Measurements from ENCODE around the gene APC2. TPM values are rescaled to one million over a fixed set of nuclear protein-coding genes. Genes with fewer than 3 reads are reported as not detected.

APC2 gene
- total RNA-seq, 1 donor from 2014 or later: 0.15 TPM

DNA sequence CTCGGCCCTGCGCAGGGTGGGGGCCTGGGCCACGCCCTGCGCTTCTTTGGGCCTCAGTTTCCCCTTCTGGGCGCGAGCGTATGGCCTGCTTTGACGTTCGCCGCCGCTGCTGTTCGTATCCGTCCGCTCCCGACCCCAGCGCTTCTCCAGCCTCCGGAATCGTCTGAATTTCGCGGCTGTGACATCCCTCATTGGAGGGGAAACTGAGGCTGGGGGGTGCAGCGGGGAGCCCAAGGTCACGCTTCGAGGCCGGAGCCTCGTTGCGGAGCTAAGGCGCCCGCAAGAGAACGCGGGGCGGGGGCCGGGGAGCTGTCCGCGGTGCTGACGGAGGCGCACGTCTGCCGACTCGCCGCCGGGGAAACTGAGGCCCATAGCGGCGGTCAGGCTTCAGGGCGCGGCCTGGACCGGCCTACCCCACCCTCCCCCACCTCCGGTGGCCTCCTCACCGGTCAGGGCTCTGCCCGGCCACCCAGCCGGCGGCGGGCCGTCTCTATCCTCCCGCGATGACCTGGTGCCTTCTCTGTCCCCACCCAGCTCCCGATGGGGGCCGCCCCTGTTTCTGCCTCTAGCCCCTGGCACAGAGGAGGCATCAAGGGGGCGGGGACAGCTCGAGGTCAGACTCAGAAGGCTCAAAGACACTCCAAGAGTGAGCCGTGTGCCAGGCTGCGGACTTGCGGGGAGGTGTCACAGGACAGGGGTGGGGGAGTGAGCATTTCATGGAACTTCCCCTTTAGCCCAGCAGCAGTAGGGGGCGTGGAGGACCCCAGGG is 3.0 kb upstream of the APC2 start:
- intact Hi-C loops (cut with micrococcal nuclease): no loop called here

- intact Hi-C loops (cut with micrococcal nuclease): no loop called here
These were observed 2.4 kb upstream of the APC2 start for GRCh38 chr19:1447504-1447903.

GRCh38 chr19:1447944-1448343 is 2.0 kb upstream of the APC2 start:
- intact Hi-C loops (cut with micrococcal nuclease): no loop called here

DNA sequence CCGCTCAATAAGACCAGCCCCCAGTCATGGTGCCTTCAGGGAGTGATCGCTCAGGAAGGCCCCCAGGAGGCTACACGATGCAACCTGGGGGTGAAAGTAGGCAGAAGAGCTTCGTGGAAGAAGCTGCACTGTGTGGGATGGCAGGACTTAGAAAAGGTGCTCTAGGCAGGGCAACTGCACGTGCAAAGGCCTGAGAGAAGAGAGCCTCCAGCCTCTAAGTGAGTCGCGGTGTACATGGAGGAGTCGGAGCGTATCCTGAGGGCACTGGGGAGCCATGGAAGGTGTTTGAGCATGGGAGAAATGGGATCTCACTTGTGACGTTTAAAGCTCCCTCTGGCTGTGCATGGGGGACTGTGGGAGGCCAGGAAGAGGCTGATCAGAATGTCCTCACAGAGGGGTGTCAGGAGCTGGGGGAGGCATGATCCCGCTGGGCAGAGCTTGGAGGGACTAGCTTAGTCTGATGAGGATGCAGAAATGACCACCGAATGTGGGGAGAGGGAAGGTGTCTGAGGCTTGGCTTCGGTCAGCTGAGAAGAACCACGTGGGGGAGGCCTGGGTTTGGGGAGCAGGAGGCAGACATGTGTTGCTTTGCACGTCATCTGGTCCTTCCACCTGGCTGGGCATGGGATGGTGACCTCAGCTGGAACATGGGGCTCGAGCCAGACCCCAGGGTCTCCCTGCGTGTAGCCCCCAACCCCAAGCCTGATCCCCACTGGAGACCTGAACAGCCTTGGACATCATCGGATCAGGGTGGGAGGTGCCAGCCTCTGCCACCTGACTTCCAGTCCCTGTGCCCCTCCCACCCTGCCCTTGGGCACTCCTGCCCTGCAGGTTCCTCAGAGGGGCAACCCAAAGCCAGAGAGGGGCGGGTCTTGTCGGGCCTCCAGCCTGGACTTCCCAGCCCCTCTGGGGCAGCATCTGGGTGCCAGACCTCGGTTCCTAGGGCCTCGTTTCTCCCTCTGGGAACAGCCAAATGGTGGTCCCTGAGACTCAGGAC is 1.1 kb downstream of the APC2 start:
- intact Hi-C loops (cut with micrococcal nuclease): no loop called here

- intact Hi-C loops (cut with micrococcal nuclease): no loop called here
These were observed 2.2 kb downstream of the APC2 start for GRCh38 chr19:1451916-1452801.

GRCh38 chr19:1452802-1453524 is 3.0 kb downstream of the APC2 start:
- intact Hi-C loops (cut with micrococcal nuclease): no loop called here

DNA sequence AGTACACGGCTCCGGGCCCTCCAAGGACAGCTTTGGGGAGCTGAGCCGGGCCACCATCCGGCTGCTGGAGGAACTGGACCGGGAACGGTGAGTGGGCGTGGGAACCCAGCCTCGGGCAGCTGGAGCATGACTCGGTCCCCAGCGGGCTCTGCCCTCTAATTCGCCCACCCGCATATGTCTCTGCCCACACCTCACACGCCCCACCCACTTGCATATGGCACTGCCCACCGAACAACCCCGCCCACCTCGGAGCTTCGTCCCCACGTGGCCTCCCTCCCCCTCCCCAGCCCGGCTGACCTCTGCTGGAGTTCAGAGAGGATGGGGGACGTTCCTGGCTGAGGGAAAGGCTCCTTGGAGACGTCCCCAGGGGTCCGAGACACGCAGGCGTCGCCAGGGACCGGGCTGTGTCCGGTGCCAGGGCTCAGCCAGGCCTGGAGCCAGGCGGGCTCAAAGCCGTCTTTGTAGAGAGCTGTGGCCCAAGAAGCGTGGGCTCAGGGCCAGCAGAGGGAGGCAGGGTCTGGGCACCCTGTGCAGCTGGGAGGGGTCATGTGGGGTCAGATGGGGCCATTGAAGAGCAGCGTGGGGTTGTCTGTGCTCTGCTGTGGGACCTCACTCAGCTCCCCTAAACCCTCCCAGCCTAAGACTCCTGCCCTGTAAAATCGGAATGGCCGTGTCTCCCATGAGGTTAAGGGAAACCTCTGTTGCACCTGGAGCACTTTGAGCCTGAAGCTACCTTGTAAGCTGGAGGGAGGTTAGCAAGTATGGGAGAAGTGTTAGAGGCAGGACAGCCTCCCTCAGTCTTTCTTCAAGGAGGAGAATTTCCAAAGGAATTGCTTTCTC is 3.8 kb downstream of the APC2 start:
- intact Hi-C loops (cut with micrococcal nuclease): no loop called here

DNA sequence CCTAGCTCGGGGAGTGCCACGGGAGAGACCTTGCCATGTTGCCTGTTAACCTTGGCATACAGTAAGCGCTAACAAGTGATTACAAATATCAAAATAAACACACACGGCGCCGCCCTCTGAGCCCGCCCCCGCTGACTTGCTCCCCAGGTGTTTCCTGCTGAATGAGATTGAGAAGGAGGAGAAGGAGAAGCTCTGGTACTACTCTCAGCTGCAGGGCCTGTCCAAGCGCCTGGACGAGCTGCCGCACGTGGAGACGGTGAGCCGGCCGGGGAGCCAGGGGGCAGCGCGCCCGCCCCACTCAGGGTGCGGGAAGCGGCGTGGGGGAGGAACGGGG is 5.0 kb downstream of the APC2 start:
- intact Hi-C loops (cut with micrococcal nuclease): no loop called here

GRCh38 chr19:1455336-1456120 is 5.6 kb downstream of the APC2 start:
- intact Hi-C loops (cut with micrococcal nuclease): no loop called here

DNA sequence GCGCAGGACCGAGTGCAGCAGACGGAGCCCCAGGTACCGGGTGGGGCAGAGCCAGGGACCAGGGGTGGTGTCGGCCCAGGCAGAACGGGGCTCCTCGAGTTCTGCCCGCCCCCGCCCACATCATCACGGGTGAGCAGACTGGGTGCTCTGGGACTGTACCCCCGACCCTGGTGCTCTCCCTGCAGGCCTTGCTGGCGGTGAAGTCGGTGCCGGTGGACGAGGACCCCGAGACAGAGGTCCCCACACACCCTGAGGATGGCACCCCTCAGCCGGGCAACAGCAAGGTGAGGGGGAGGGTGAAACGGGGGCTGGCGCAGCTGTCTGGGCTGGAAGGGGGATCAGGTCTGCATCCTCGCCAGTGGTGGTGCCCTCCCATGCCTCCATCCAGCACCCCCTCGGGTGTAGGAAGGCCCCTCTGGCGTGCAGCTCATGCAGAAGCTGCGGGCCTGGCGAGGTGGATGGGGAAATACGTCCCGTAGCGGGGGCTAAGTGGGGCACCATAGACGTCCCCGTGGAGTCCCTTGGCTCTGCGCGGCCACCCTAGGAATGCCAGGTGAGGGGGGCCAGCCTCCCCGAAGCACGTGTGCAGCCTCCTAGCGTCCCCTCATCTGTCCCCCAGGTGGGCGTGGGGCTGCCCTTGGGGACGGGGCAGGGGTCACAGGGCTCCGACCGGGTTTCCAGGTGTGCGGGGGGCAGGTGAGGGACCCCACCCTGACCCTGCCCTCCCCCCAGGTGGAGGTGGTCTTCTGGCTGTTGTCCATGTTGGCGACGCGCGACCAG is 6.4 kb downstream of the APC2 start:
- intact Hi-C loops (cut with micrococcal nuclease): no loop called here

DNA sequence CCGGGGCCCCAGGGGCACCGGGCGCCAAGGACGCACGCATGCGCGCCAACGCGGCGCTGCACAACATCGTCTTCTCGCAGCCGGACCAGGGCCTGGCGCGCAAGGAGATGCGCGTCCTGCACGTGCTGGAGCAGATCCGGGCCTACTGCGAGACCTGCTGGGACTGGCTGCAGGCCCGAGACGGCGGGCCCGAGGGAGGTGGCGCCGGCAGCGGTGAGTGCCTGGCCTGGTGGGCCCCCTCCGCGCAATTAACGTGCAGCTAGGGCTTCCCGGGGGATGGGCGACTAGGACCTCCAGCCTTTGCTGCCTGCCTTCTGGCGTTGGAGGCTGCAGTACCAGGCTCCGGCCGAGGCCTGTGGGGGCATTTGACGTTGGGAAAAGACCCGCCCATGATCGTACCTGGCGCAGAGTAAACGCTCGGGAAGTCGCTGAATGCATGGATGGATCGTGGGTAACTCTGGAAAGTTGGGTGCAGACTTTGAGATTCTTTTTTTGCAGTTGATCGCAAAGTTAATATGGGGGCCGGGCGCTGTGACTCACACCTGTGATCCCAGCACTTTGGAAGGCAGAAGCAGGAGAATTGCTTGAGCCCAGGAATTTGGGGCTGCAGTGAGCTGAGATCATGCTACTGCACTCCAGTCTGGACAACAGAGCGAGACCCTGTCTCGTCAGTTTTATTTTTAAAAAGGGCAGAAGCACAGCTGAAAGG is 7.3 kb downstream of the APC2 start:
- intact Hi-C loops (cut with micrococcal nuclease): no loop called here

- intact Hi-C loops (cut with micrococcal nuclease): no loop called here
These were observed 8.0 kb downstream of the APC2 start for GRCh38 chr19:1457892-1458291.

- intact Hi-C loops (cut with micrococcal nuclease): no loop called here
These were observed 9.6 kb downstream of the APC2 start for GRCh38 chr19:1459479-1459878.

DNA sequence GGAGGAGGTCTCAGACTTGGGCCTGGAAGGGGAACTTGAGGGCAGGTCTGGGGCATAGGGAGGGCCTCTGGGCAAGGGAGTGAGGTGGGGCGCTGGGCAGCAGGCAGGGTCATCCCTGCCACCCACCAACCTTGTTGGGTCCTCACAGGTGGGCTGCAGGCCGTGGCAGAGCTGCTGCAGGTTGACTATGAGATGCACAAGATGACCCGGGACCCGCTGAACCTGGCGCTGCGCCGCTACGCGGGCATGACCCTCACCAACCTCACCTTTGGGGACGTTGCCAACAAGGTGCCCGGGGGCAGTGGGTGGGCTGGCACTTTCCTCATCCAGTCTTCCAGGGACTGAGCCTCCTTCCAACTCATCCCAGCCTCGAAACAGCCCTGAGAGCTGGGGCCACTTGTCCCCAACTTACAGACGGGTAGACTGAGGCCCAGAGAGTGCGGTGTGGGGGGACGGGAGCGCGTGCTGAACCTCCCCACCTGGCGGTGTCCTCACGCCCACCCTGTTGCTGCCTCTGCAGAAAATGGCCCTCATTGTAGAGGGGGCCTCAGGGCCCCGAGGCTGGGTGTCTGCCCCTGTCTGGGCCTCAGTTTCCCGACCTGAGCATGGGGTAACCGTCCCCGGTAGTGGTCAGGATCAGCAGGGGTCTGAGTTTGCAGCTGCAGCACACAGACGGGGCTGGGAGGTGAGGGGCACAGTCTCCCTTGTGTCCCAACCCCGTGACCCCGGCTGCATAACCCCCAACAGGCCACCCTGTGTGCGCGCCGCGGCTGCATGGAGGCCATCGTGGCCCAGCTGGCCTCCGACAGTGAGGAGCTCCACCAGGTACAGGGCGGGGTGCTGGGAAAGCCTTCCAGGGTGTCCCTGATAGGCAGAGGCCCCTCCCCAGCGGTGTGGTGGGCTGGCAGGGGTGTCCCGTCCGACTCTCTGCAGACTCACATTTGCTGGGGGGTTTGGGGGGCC is 10.4 kb downstream of the APC2 start:
- intact Hi-C loops (cut with micrococcal nuclease): no loop called here

DNA sequence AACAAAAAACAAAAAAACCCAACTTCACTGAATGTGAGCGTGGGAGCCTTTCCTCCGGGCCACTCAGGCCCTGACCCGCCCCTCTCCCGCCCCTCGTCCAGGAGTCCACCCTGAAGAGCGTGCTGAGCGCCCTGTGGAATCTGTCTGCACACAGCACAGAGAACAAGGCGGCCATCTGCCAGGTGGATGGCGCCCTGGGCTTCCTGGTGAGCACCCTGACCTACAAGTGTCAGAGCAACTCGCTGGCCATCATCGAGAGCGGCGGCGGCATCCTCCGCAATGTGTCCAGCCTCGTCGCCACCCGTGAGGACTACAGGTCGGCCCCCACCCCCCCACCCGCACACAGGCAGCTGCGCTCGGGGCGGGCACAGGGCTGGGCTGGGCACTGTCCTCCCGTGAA is 11.9 kb downstream of the APC2 start:
- intact Hi-C loops (cut with micrococcal nuclease): no loop called here

DNA sequence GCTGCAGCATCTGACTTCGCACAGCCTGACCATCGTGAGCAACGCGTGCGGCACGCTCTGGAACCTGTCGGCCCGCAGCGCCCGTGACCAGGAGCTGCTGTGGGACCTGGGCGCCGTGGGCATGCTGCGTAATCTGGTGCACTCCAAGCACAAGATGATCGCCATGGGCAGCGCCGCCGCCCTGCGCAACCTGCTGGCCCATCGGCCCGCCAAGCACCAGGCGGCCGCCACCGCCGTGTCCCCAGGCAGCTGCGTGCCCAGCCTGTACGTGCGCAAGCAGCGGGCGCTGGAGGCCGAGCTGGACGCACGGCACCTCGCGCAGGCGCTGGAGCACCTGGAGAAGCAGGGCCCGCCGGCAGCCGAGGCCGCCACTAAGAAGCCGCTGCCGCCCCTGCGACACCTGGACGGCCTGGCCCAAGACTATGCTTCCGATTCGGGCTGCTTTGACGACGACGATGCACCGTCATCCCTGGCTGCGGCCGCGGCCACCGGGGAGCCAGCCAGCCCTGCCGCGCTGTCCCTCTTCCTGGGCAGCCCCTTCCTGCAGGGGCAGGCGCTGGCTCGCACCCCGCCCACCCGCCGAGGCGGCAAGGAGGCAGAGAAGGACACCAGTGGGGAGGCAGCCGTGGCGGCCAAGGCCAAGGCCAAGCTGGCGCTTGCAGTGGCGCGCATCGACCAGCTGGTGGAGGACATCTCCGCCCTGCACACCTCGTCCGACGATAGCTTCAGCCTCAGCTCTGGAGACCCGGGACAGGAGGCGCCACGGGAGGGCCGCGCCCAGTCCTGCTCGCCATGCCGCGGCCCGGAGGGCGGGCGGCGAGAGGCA is 15.5 kb downstream of the APC2 start:
- intact Hi-C loops (cut with micrococcal nuclease): no loop called here

All from T-helper 1 cell treated with Interleukin-12 subunit alpha and Interleukin-12 subunit beta and Interleukin-4 antibody, amounts not matched to agents 30 ng/mL and 1 ng/mL, for 36 hours (primary cell).